HG03045 (cell line): ENCODE data around the gene INTS2.
"Not testable (repeated sequence)": the region's sequence is repeated elsewhere in the genome, so short reads cannot be mapped to it uniquely, and the experiment has no call there.

Source experiments
- ATAC-seq: cut with Tn5 transposase; IDR thresholded peaks from one replicate; pipeline ENCODE4 v1.9.1; 2021; ENCODE audit warnings: mild to moderate bottlenecking, moderate library complexity; ENCODE audit not compliant: unreplicated experiment

The INTS2 gene

GRCh38 chr17:61852857-61853256 lies 74.9 kb downstream of the INTS2 start:
- no peak for ATAC-seq

GRCh38 chr17:61849674-61850073 lies 78.1 kb downstream of the INTS2 start:
- no peak for ATAC-seq

DNA sequence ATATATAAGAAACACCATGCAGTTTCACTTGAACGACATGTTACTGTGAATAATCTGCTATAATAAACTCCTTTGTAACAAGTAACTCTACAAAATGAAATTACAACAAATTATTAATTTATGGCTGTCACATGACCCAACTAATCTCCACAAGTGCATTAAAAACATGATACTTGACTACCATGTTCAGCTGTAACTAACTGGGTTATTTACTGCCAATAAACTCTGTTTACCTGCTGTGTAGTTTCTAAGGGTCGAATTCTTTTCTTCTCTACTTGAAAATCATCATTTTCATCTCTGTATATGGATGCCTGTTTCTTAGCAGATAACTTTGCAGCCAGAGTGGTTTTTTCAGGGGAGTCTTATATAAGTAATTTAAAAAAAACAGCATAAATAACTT lies 78.9 kb downstream of the INTS2 start:
- ATAC-seq: no peak

GRCh38 chr17:61848247-61848646 lies 79.5 kb downstream of the INTS2 start:
- no peak for ATAC-seq

- no peak for ATAC-seq
Observed at GRCh38 chr17:61847659-61848058, 80.1 kb downstream of the INTS2 start.

GRCh38 chr17:61846761-61847375 lies 80.9 kb downstream of the INTS2 start:
- no peak for ATAC-seq

GRCh38 chr17:61846088-61846487 lies 81.7 kb downstream of the INTS2 start:
- ATAC-seq: no peak

GRCh38 chr17:61843435-61843834 lies 84.3 kb downstream of the INTS2 start:
- ATAC-seq: no peak

DNA sequence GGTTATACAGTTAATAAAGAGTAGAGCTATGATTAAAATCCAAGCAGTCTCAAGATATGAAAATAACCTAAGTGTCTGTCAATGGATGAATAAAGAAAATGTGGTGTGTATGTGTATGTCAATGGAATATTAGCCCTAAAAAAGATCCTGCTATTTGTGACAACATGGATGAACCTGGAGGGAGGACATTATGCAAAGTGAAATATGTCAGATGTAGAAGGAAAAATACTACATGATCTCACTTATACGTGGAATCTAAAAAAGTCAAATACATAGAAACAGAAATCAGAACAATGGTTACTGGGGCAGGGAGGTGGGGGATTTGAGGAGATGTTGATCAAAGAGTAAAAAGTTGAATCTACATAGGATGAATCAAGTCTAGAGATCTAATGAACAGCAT lies 84.9 kb downstream of the INTS2 start:
- no peak for ATAC-seq

GRCh38 chr17:61839300-61839786 lies 88.4 kb downstream of the INTS2 start:
- no peak for ATAC-seq

DNA sequence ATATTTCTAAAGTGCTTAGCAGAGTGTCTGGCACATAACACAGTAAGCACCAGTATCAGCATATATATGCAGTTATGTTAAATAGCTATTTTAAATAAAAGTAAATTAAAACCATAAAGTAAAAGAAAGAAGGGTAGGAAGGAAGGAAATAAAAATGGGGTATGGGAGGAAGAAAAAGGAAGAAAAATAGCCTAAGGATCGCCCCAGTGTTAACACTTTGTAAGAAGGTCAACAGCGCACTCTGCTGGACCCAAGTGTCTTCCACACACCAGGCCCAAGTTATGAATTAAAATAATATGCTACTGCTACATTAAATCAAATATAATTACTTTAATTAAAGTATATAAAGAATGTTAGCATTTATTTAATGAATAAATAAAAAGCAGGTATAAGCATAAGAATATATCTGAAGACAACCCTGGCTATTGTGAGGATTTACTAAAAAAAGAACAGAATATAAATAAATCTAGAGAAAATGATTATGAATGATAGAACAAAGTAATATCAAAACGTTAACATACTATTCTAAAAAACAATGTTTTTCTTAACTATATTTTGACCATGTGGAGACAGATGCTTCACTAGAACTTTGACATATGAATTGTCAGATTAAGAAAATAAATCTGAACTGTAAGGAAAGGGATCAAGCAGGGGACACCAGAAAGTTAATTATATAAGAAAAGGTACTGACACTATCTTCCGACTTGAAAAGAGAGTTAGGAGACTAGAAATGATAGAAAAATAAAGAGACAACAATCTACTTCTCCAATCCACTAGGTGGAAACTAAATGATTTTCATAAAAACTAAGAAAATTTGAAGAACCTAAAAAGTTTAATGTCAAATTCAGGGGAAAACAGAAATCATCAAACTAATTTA lies 90.4 kb downstream of the INTS2 start:
- ATAC-seq: no peak

GRCh38 chr17:61836266-61837174 lies 91.3 kb downstream of the INTS2 start:
- no peak for ATAC-seq

DNA sequence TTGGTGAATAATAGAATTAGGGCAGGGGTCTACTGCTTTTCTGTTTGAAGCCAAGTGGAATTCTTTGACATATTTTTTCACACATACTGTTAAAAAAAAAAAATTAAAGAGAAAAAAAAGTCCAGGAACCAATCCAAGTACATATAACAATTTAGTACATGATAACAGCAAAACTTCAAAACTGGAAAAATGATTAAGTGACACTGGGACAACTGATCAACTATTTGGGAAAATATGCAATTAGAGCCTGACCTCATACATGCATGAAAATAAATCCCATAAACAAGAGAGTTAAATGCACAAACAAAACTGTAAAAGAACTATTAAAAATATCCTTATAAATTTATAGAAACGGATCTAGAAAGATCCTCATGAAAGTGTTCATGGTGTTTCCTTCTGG lies 92.2 kb downstream of the INTS2 start:
- no peak for ATAC-seq

- ATAC-seq: no peak
Observed at GRCh38 chr17:61834610-61835009, 93.2 kb downstream of the INTS2 start.

GRCh38 chr17:61833536-61834193 lies 94.1 kb downstream of the INTS2 start:
- ATAC-seq: no peak

DNA sequence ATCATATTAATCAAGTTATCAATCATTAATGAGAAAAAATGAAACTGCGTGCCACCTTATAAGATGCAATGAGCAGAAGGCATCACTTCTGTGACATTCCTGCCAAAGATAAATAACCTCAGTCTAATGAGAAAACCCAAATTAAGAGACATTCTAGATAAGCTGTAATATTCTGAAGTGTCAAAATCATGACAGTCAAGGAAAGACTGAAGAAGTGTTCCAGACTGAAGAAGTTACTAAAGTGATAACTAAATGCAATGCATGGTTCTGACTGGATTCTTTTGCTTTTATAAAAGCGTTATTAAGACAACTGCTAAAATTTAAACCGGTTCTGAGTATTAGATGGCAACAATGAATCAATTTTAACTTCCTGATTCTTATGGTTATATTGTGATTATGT lies 95.3 kb downstream of the INTS2 start:
- ATAC-seq: no peak

DNA sequence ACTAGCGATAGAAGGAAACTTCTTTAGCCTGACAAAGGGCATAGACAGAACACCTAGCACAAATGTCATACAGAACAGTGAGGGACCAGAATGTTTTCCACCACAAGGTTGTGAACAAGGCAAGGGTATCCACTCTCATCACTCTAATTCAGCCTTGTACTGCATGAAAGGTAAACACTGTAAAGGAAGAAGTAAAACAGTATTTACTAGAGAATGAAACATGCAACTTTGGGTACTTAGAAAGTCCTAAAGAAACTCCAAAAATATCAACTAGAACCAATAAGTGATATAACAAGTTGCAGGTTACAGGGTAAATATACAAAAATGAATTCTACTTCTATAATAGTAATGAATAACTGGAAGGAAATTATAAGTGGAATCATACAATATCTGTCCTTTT lies 96.7 kb downstream of the INTS2 start:
- no peak for ATAC-seq

- no peak for ATAC-seq
Observed at GRCh38 chr17:61828694-61829093, 99.1 kb downstream of the INTS2 start.

DNA sequence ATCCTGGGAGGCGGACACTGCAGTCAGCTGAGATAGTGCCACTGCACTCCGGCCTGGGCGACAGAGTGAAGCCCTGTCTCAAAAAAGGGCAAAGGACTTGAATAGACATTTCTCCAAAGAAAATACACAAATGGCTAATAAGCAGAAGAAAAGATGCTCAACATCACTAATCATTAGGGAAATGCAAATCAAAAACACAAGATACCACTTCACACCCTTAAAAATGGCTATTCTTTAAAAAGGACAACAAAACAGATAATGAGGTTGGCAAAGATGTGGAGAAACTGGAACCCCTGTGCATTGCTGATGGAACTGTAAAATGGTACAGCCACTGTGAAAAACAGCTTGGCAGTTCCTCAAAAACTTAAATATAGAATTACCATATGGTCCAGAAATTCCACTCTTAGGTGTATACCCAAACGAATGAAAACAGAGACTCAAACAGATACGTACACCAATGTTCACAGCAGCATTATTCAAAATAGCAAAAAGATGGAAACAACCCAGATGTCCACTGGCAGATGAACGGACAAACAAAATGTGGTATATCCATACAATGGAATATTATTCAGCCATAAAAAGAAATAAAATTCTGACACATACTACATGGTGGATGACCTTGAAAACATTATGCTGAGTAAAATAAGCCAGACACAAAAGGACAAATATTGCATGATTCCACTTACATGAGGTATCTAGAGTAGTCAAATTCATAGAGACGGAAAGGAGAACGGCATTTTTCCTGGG lies 100.0 kb downstream of the INTS2 start:
- ATAC-seq: no peak

DNA sequence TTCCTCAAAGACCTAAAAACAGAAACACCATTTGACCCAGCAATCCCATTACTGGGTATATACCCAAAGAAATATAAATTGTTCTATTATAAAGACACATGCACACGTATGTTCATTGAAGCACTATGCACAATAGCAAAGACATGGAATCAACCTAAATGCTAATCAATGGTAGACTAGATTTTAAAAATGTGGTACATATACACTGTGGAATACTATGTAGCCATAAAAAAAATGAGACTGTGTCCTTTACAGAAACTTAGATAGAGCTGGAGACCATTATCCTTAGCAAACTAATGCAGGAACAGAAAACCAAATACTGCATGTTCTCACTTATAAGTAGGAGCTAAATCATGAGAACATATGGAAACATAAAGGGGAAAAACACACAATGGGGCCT lies 100.9 kb downstream of the INTS2 start:
- not testable (repeated sequence) for ATAC-seq
